Measurements from ENCODE around the gene LHFPL3.

DNA sequence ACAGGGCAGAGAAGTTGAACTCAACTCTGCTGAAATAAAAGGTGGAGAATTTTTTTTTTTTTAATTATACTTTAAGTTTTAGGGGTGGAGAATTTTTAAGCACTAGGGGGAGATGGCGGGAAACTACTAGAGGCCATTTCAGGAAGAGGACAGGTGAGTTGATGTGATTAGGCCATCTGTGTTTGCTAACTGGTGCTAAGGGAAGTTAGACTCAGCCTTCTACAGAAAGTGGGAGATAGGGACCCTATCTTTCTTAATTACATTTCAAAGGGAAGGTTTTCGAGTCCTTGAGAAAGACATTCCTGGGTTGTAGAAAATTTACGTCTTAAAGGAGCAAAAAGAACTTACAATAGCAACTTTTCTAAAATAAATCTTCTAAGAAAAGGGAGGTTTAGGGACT, 124.8 kb downstream of the LHFPL3 start:
- TF ChIP-seq CTCF (IDR thresholded peaks at IDR 0.05) (no peak), POLR2A (IDR thresholded peaks at IDR 0.05) (no peak)
